Endometrial microvascular endothelial cells (primary cell): ENCODE data around the gene DHPS. TPM values are rescaled to one million over a fixed set of nuclear protein-coding genes. Genes with fewer than 3 reads are reported as not detected.

Experiments used
- total RNA-seq: library from RNA; depleted of rRNA; stranded (reverse); fragments of >200 nt; gene quantifications from one replicate; pipeline ENCODE4 v1.2.3, GENCODE V29; 2015; ENCODE audit errors: inconsistent ontology term

Gene DHPS
- total RNA-seq, 1 donor from 2014 or later, result 86.4 TPM

Other genes starting within 250 kb of the DHPS start
- gene ZNF443, start 240.9 kb downstream of the DHPS start, total RNA-seq, result 3.7 TPM
- 2.6 TPM for gene ZNF709, start 197.1 kb downstream of the DHPS start, total RNA-seq
- gene ZNF564, start 130.4 kb downstream of the DHPS start, total RNA-seq, result 2.9 TPM
- 3.2 TPM for gene ZNF490, start 71.1 kb downstream of the DHPS start, total RNA-seq
- 10.0 TPM for gene ZNF791, start 71.0 kb downstream of the DHPS start, total RNA-seq
- gene MAN2B1, start 15.1 kb downstream of the DHPS start, total RNA-seq, result 58.4 TPM
- gene WDR83, start 15.1 kb downstream of the DHPS start, total RNA-seq, result 5.5 TPM
- gene GNG14, start 6.1 kb upstream of the DHPS start, total RNA-seq, result not detected
- gene FBXW9, start 14.8 kb upstream of the DHPS start, total RNA-seq, result 7.2 TPM
- 23.1 TPM for gene TNPO2, start 42.1 kb upstream of the DHPS start, total RNA-seq
- gene TRIR, start 52.8 kb upstream of the DHPS start, total RNA-seq, result 359 TPM
- gene GET3, start 55.6 kb upstream of the DHPS start, total RNA-seq, result 131 TPM
- not detected for gene BEST2, start 69.9 kb upstream of the DHPS start, total RNA-seq
- gene HOOK2, start 93.7 kb upstream of the DHPS start, total RNA-seq, result 6.6 TPM
- gene JUNB, start 109.6 kb upstream of the DHPS start, total RNA-seq, result 19.7 TPM
- gene PRDX2, start 119.9 kb upstream of the DHPS start, total RNA-seq, result 259 TPM
- not detected for gene THSD8, start 120.2 kb upstream of the DHPS start, total RNA-seq
- 40.8 TPM for gene RNASEH2A, start 124.7 kb upstream of the DHPS start, total RNA-seq
- not detected for gene RTBDN, start 152.7 kb upstream of the DHPS start, total RNA-seq
- 0.09 TPM for gene MAST1, start 156.6 kb upstream of the DHPS start, total RNA-seq
- gene DNASE2, start 199.6 kb upstream of the DHPS start, total RNA-seq, result 35.1 TPM
- gene KLF1, start 205.3 kb upstream of the DHPS start, total RNA-seq, result not detected
- 53.9 TPM for gene GCDH, start 209.3 kb upstream of the DHPS start, total RNA-seq
- gene SYCE2, start 237.4 kb upstream of the DHPS start, total RNA-seq, result not detected